ENCODE measurements around the gene LASP1NB.

Gene LASP1NB

GRCh38 chr17:38925263-38925995 lies at the start of gene LASP1NB:
LASP1NB (plus strand) TSS chr17:38925614.
- DNase-seq (ENCODE audit: low read depth), result no peak
- no peaks in the 10 kb centered on the region for H3K36me3 ChIP-seq (ENCODE audit: control insufficient read depth, insufficient read depth, low read length)
- no peak for TF ChIP-seq CTCF (IDR thresholded peaks at IDR 0.05; ENCODE audit: insufficient read depth, low read length, poor library complexity, severe bottlenecking)
- no peak within 1 kb of the TSS for H3K4me3 ChIP-seq (ENCODE audit: low read depth, low read length)
- no peaks in the 10 kb centered on the region for H3K27me3 ChIP-seq (ENCODE audit: control insufficient read depth, insufficient read depth, low read length)

GRCh38 chr17:38877130-38877851 lies 48.1 kb upstream of the LASP1NB start:
- Histone ChIP-seq H3K36me3 (ENCODE audit: control insufficient read depth, insufficient read depth, low read length) (no peaks in the 10 kb centered on the region), H3K4me3 (ENCODE audit: low read depth, low read length) (no peak overlapping the region), H3K27me3 (ENCODE audit: control insufficient read depth, insufficient read depth, low read length) (no peaks in the 10 kb centered on the region)
- no peak for DNase-seq (ENCODE audit: low read depth)
- no peak for TF ChIP-seq CTCF (IDR thresholded peaks at IDR 0.05; ENCODE audit: insufficient read depth, low read length, poor library complexity, severe bottlenecking)

- H3K4me3 ChIP-seq (ENCODE audit: low read depth, low read length), result no peak overlapping the region
- no peak for DNase-seq (ENCODE audit: low read depth)
- no peaks in the 10 kb centered on the region for H3K36me3 ChIP-seq (ENCODE audit: control insufficient read depth, insufficient read depth, low read length)
- no peak for TF ChIP-seq CTCF (IDR thresholded peaks at IDR 0.05; ENCODE audit: insufficient read depth, low read length, poor library complexity, severe bottlenecking)
- no peaks in the 10 kb centered on the region for H3K27me3 ChIP-seq (ENCODE audit: control insufficient read depth, insufficient read depth, low read length)
Observed at GRCh38 chr17:38879878-38880665, 45.3 kb upstream of the LASP1NB start.

- DNase-seq (ENCODE audit: low read depth), result no peak
- H3K4me3 ChIP-seq (ENCODE audit: low read depth, low read length), result no peak overlapping the region
- no peak for TF ChIP-seq CTCF (IDR thresholded peaks at IDR 0.05; ENCODE audit: insufficient read depth, low read length, poor library complexity, severe bottlenecking)
- no peaks in the 10 kb centered on the region for H3K27me3 ChIP-seq (ENCODE audit: control insufficient read depth, insufficient read depth, low read length)
- no peaks in the 10 kb centered on the region for H3K36me3 ChIP-seq (ENCODE audit: control insufficient read depth, insufficient read depth, low read length)
Observed at GRCh38 chr17:38881600-38882191, 43.7 kb upstream of the LASP1NB start.

GRCh38 chr17:38882870-38883269 lies 42.5 kb upstream of the LASP1NB start:
- DNase-seq (ENCODE audit: low read depth), result no peak
- Histone ChIP-seq H3K4me3 (ENCODE audit: low read depth, low read length) (no peak overlapping the region), H3K36me3 (ENCODE audit: control insufficient read depth, insufficient read depth, low read length) (no peaks in the 10 kb centered on the region), H3K27me3 (ENCODE audit: control insufficient read depth, insufficient read depth, low read length) (no peaks in the 10 kb centered on the region)
- no peak for TF ChIP-seq CTCF (IDR thresholded peaks at IDR 0.05; ENCODE audit: insufficient read depth, low read length, poor library complexity, severe bottlenecking)
